PC-3 (cell line): ENCODE data around the gene BLTP3A.

Source experiments
- EZH2 ChIP-seq: fragments of 300-600 bp; sonication (generic); IDR thresholded peaks from one replicate; pipeline ENCODE4 v1.6.1; 2017; ENCODE audit warnings: antibody characterized with exemption, mild to moderate bottlenecking, low read length; ENCODE audit not compliant: unreplicated experiment
- TF ChIP-seq, protein P1 (sequence below): fragments of 300-600 bp; sonication (generic); conservative IDR thresholded peaks from 2 replicates; pipeline ENCODE4 v1.5.1; 2017; ENCODE audit warnings: antibody characterized with exemption, low read depth, mild to moderate bottlenecking, low read length

- TF ChIP-seq, protein P1, sequence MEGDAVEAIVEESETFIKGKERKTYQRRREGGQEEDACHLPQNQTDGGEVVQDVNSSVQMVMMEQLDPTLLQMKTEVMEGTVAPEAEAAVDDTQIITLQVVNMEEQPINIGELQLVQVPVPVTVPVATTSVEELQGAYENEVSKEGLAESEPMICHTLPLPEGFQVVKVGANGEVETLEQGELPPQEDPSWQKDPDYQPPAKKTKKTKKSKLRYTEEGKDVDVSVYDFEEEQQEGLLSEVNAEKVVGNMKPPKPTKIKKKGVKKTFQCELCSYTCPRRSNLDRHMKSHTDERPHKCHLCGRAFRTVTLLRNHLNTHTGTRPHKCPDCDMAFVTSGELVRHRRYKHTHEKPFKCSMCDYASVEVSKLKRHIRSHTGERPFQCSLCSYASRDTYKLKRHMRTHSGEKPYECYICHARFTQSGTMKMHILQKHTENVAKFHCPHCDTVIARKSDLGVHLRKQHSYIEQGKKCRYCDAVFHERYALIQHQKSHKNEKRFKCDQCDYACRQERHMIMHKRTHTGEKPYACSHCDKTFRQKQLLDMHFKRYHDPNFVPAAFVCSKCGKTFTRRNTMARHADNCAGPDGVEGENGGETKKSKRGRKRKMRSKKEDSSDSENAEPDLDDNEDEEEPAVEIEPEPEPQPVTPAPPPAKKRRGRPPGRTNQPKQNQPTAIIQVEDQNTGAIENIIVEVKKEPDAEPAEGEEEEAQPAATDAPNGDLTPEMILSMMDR = no peak
- TF ChIP-seq EZH2 = no peak
Measured at GRCh38 chr6:34836451-34836850, 44.6 kb downstream of the BLTP3A start.
